A549 (cell line): ENCODE data around the gene COQ10A. TPM values are rescaled to one million over a fixed set of nuclear protein-coding genes. Genes with fewer than 3 reads are reported as not detected.

ENCODE experiments used
- ATAC-seq, 2 experiments: fragments of 200-7000 bp in 1 of 2; fragments of >200 bp in 1 of 2; cut with Nextera tagmentation in 1 of 2; cut with Tn5 transposase in 1 of 2; 3 replicates each; pipeline versions ENCODE4 v1.8.0 to v1.9.1; 2018 to 2020; ENCODE audit warnings: mild to moderate bottlenecking in 1 of 2, moderate library complexity in 1 of 2
- CTCF ChIA-PET: fragments of 300-600 bp; sonication (Branson Sonifier 250); formaldehyde crosslinking; extraction: SDS; loops from one replicate; lab custom pipeline; 2021; ENCODE audit warnings: antibody characterized with exemption, inconsistent platforms; lab: Yijun Ruan, JAX
- POLR2A ChIA-PET: fragments of 350-600 bp; formaldehyde crosslinking; extraction: SDS; loops from one replicate; lab custom pipeline; 2021; ENCODE audit warnings: antibody characterized with exemption, inconsistent platforms; lab: Yijun Ruan, JAX
- DNase-seq, 2 experiments: peaks; one replicate each; pipeline versions ENCODE4 v3.0.0 to v3.0.0-alpha.2; 2011 to 2016; ENCODE audit warnings: low read depth in 1 of 2, low spot score in 1 of 2
- FAIRE-seq: peaks from 2 replicates; lab custom pipeline; 2011; peaks lifted over from hg19 to GRCh38; lab: Jason Lieb, UNC
- H3K27ac ChIP-seq, 2 experiments: fragments of >200 bp; sonication (Bioruptor Twin); formaldehyde crosslinking; 3 replicates each; pipeline ENCODE4 v1.5.1; 2016 to 2017
- H3K4me1 ChIP-seq: fragments of >200 bp; sonication (Bioruptor Twin); formaldehyde crosslinking; 3 replicates; pipeline ENCODE4 v1.6.1; 2016
- H3K4me2 ChIP-seq: fragments of >200 bp; sonication (Bioruptor Twin); formaldehyde crosslinking; 3 replicates; pipeline ENCODE4 v1.6.1; 2016
- H3K4me3 ChIP-seq: fragments of >200 bp; sonication (Bioruptor Twin); formaldehyde crosslinking; 3 replicates; pipeline ENCODE4 v1.5.1; 2016
- H3K9me3 ChIP-seq: fragments of >200 bp; sonication (Bioruptor Twin); formaldehyde crosslinking; 3 replicates; pipeline ENCODE4 v1.6.1; 2016
- BHLHE40 ChIP-seq: IDR thresholded peaks from 2 replicates; pipeline ENCODE4 v1.6.1; 2012; ENCODE audit warnings: low read depth, low read length, inconsistent platforms
- CBX2 ChIP-seq: fragments of 200-600 bp; sonication (generic); IDR thresholded peaks from 2 replicates; pipeline ENCODE4 v1.6.1; 2016; ENCODE audit warnings: low read depth, mild to moderate bottlenecking, borderline replicate concordance
- EP300 ChIP-seq, 2 experiments: fragments of >200 bp; sonication (Bioruptor Twin); formaldehyde crosslinking; IDR thresholded peaks; 2 replicates in 1 of 2; 3 replicates in 1 of 2; pipeline ENCODE4 v1.6.1; 2016 to 2017
- ESRRA ChIP-seq: fragments of 150-350 bp; IDR thresholded peaks from 2 replicates; pipeline ENCODE4 v1.6.1; 2014; ENCODE audit warnings: mild to moderate bottlenecking, low read length, borderline replicate concordance
- HOXA7 ChIP-seq: fragments of 250-450 bp; sonication (Bioruptor Pico); IDR thresholded peaks from 2 replicates; pipeline ENCODE4 v1.5.0; 2020; ENCODE audit warnings: mild to moderate bottlenecking, moderate library complexity
- MAFK ChIP-seq: fragments of 450-650 bp; IDR thresholded peaks from 2 replicates; pipeline ENCODE4 v1.6.1; 2014; ENCODE audit not compliant: partially characterized antibody
- PHF8 ChIP-seq: fragments of 200-600 bp; sonication (generic); IDR thresholded peaks from 2 replicates; pipeline ENCODE4 v1.6.1; 2016; ENCODE audit warnings: low read depth, mild to moderate bottlenecking, antibody characterized with exemption, moderate library complexity, borderline replicate concordance
- POLR2A ChIP-seq: IDR thresholded peaks from 2 replicates; pipeline ENCODE4 v1.6.1; 2012; ENCODE audit warnings: mild to moderate bottlenecking, low read length
- RFX5 ChIP-seq: fragments of 450-650 bp; IDR thresholded peaks from 2 replicates; pipeline ENCODE4 v1.7.1; 2014; ENCODE audit warnings: antibody characterized with exemption, mild to moderate bottlenecking, moderate library complexity
- WGBS: methylation state at CpG from one replicate; pipeline ENCODE4 v1.1.6; 2017; ENCODE audit errors: missing lambda C conversion rate; 5-methylcytosine and 5-hydroxymethylcytosine counted together
- polyA plus RNA-seq, 4 experiments: library from polyadenylated mRNA; depleted of rRNA in 3 of 4; stranded (reverse); fragments of >200 nt; fragmentation: RNase III in 1 of 4; extraction: RNeasy Plus Mini Kit Qiagen cat#74134 plus additional on column Dnase treatment in 1 of 4; gene quantifications; 2 replicates in 3 of 4; 3 replicates in 1 of 4; pipeline ENCODE4 v1.2.3, GENCODE V29; 2011 to 2017
- TF ChIP-seq, protein P1 (sequence below): fragments of 450-650 bp; IDR thresholded peaks from 2 replicates; pipeline ENCODE4 v1.6.1; 2014; ENCODE audit warnings: antibody characterized with exemption
- TF ChIP-seq, protein P2 (sequence below): fragments of >200 bp; sonication (Bioruptor Twin); formaldehyde crosslinking; IDR thresholded peaks from 3 replicates; pipeline ENCODE4 v1.5.1; 2016
- TF ChIP-seq, protein P3 (sequence below): IDR thresholded peaks from 2 replicates; pipeline ENCODE4 v1.6.1; 2012

Gene COQ10A
- polyA plus RNA-seq, 2 of the 4 experiments (the other 2 are of a cell fraction), result 23.5 to 40.9 TPM

GRCh38 chr12:56256326-56256960, 10.3 kb upstream of the COQ10A start:
- H3K9me3 ChIP-seq, result no peaks in the 10 kb centered on the region
- FAIRE-seq (no peak), DNase-seq (no peak), ATAC-seq (no peak)
- ChIA-PET POLR2A (interaction anchor here (2.7 kb wide), 1 partner anchor 10 kb away, joined by 16 read pairs; the partner anchor contains the start of gene COQ10A), CTCF (interaction anchor here (1.0 to 14.6 kb wide), 14 partner anchors 9 to 517 kb away, joined by 3 to 146 read pairs (median 17); partner anchors contain the start of genes COQ10A, SMARCC2 and ZC3H10)
- H3K27ac ChIP-seq, result peak overlapping the region; percentile 92 to 97; a peak in 4 of 6 replicates
- H3K4me2 ChIP-seq, result peak overlapping the region; percentile 79
- WGBS, result 34% methylated on average over 3 of the region's 4 CpGs
- H3K4me1 ChIP-seq, result peaks cover 34% of the 10 kb centered on the region
- TF ChIP-seq EP300 (IDR thresholded peaks at IDR 0.05), result no peak
- TF ChIP-seq, protein P1, sequence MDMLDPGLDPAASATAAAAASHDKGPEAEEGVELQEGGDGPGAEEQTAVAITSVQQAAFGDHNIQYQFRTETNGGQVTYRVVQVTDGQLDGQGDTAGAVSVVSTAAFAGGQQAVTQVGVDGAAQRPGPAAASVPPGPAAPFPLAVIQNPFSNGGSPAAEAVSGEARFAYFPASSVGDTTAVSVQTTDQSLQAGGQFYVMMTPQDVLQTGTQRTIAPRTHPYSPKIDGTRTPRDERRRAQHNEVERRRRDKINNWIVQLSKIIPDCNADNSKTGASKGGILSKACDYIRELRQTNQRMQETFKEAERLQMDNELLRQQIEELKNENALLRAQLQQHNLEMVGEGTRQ, result no peak
- TF ChIP-seq, protein P2, sequence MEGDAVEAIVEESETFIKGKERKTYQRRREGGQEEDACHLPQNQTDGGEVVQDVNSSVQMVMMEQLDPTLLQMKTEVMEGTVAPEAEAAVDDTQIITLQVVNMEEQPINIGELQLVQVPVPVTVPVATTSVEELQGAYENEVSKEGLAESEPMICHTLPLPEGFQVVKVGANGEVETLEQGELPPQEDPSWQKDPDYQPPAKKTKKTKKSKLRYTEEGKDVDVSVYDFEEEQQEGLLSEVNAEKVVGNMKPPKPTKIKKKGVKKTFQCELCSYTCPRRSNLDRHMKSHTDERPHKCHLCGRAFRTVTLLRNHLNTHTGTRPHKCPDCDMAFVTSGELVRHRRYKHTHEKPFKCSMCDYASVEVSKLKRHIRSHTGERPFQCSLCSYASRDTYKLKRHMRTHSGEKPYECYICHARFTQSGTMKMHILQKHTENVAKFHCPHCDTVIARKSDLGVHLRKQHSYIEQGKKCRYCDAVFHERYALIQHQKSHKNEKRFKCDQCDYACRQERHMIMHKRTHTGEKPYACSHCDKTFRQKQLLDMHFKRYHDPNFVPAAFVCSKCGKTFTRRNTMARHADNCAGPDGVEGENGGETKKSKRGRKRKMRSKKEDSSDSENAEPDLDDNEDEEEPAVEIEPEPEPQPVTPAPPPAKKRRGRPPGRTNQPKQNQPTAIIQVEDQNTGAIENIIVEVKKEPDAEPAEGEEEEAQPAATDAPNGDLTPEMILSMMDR, result no peak
- no peak for TF ChIP-seq RFX5
- no peak for TF ChIP-seq ESRRA
- TF ChIP-seq MAFK, result no peak
- H3K4me3 ChIP-seq, result peak overlapping the region; percentile 94; the same call in 2 of the 3 replicates

GRCh38 chr12:56257071-56257470, 9.7 kb upstream of the COQ10A start:
- Histone ChIP-seq H3K4me3 (peak overlapping the region; percentile 94), H3K9me3 (no peaks in the 10 kb centered on the region), H3K27ac (peak overlapping the region; percentile 92 to 97), H3K4me2 (peak overlapping the region; percentile 79), H3K4me1 (peaks cover 40% of the 10 kb centered on the region)
- CTCF ChIA-PET, result interaction anchor here (1.0 to 14.6 kb wide), 17 partner anchors 9 to 518 kb away, joined by 3 to 146 read pairs (median 15); partner anchors contain the start of genes COQ10A, RNF41, SMARCC2 and ZC3H10
- ATAC-seq (no peak), DNase-seq (no peak), FAIRE-seq (no peak)
- WGBS, result 48% methylated on average over 8 of the region's 8 CpGs
- POLR2A ChIA-PET, result interaction anchor here (1.5 to 2.7 kb wide), 3 partner anchors 10 to 43 kb away, joined by 3 to 21 read pairs (median 16); partner anchors contain the start of genes COQ10A, CS and RNF41
- no peak for TF ChIP-seq CBX2
- TF ChIP-seq HOXA7, result no peak

GRCh38 chr12:56257491-56258067, 9.2 kb upstream of the COQ10A start:
- Histone ChIP-seq H3K4me2 (peak overlapping the region; percentile 79), H3K9me3 (no peaks in the 10 kb centered on the region), H3K4me1 (peaks cover 45% of the 10 kb centered on the region), H3K4me3 (peak overlapping the region; percentile 94), H3K27ac (peak overlapping the region; percentile 92 to 97)
- peak; percentile 44 to 63 for DNase-seq
- POLR2A ChIA-PET, result interaction anchor here (0.5 to 2.7 kb wide), 5 partner anchors 9 to 171 kb away, joined by 3 to 21 read pairs (median 4); partner anchors contain the start of genes COQ10A, CS, RNF41 and SMARCC2
- WGBS, result under 1% methylated on average over 23 of the region's 27 CpGs
- TF ChIP-seq, protein P1, result no peak
- TF ChIP-seq BHLHE40 (no peak), POLR2A (peak; percentile 16; the same call in 1 of the 2 replicates), MAFK (no peak), PHF8 (no peak)
- TF ChIP-seq, protein P3, sequence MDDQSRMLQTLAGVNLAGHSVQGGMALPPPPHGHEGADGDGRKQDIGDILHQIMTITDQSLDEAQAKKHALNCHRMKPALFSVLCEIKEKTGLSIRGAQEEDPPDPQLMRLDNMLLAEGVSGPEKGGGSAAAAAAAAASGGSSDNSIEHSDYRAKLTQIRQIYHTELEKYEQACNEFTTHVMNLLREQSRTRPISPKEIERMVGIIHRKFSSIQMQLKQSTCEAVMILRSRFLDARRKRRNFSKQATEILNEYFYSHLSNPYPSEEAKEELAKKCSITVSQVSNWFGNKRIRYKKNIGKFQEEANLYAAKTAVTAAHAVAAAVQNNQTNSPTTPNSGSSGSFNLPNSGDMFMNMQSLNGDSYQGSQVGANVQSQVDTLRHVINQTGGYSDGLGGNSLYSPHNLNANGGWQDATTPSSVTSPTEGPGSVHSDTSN, result no peak
- TF ChIP-seq, protein P2, result peak; percentile 31; the same call in 2 of the 3 replicates
- CTCF ChIA-PET, result interaction anchor here (0.5 to 14.6 kb wide), 38 partner anchors 10 to 1019 kb away, joined by 3 to 146 read pairs (median 6); partner anchors contain the start of genes CNPY2, COQ10A, RNF41 and SMARCC2
- FAIRE-seq, result no peak
- ATAC-seq, result peak; percentile 28 to 65
